SK-N-SH treated with all-trans-retinoic acid at 6 μM for 48 hours (cell line): Measurements from ENCODE around the gene CUBN.

Experiments
- ATAC-seq: fragments of 200-7000 bp; cut with Tn5 transposase; 3 replicates; pipeline ENCODE4 v1.9.1; 2020; ENCODE audit warnings: mild to moderate bottlenecking, moderate library complexity
- BACH2 ChIP-seq: fragments of 250-450 bp; sonication (Bioruptor Pico); IDR thresholded peaks from 2 replicates; pipeline ENCODE4 v1.9.0; 2021; ENCODE audit warnings: mild to moderate bottlenecking, borderline replicate concordance
- CSDC2 ChIP-seq: fragments of 250-450 bp; sonication (Bioruptor Pico); IDR thresholded peaks from 2 replicates; pipeline ENCODE4 v1.5.0; 2020; ENCODE audit warnings: mild to moderate bottlenecking, moderate library complexity
- ESRRG ChIP-seq: fragments of 250-450 bp; sonication (Bioruptor Pico); IDR thresholded peaks from 2 replicates; pipeline ENCODE4 v1.6.1; 2021; ENCODE audit warnings: mild to moderate bottlenecking
- GLIS3 ChIP-seq: fragments of 250-450 bp; sonication (Bioruptor Pico); IDR thresholded peaks from 2 replicates; pipeline ENCODE4 v1.5.0; 2020; ENCODE audit warnings: mild to moderate bottlenecking, moderate library complexity
- ISL1 ChIP-seq: fragments of 250-450 bp; sonication (Bioruptor Pico); IDR thresholded peaks from 2 replicates; pipeline ENCODE4 v2.1.2; 2022; ENCODE audit warnings: mild to moderate bottlenecking, moderate library complexity
- PPARA ChIP-seq: fragments of 250-450 bp; sonication (Bioruptor Pico); IDR thresholded peaks from 2 replicates; pipeline ENCODE4 v1.5.0; 2020; ENCODE audit warnings: mild to moderate bottlenecking, borderline replicate concordance
- RARB ChIP-seq: fragments of 250-450 bp; sonication (Bioruptor Pico); IDR thresholded peaks from 2 replicates; pipeline ENCODE4 v1.8.0; 2021; ENCODE audit warnings: mild to moderate bottlenecking, moderate library complexity
- SNAI2 ChIP-seq: fragments of 250-450 bp; sonication (Bioruptor Pico); IDR thresholded peaks from 2 replicates; pipeline ENCODE4 v1.5.0; 2020; ENCODE audit warnings: mild to moderate bottlenecking, moderate library complexity
- TCF4 ChIP-seq: fragments of 250-450 bp; sonication (Bioruptor Pico); IDR thresholded peaks from 2 replicates; pipeline ENCODE4 v1.8.0; 2021; ENCODE audit warnings: mild to moderate bottlenecking, moderate library complexity, borderline replicate concordance
- TOX ChIP-seq: fragments of 250-450 bp; sonication (Bioruptor Pico); IDR thresholded peaks from 2 replicates; pipeline ENCODE4 v1.8.0; 2021; ENCODE audit warnings: mild to moderate bottlenecking, moderate library complexity, borderline replicate concordance
- ZC3H10 ChIP-seq: fragments of 250-450 bp; sonication (Bioruptor Pico); IDR thresholded peaks from 2 replicates; pipeline ENCODE4 v1.5.1; 2021; ENCODE audit warnings: mild to moderate bottlenecking, moderate library complexity
- ZFP3 ChIP-seq: fragments of 250-450 bp; sonication (Bioruptor Pico); IDR thresholded peaks from 2 replicates; pipeline ENCODE4 v1.5.0; 2020; ENCODE audit warnings: mild to moderate bottlenecking, moderate library complexity
- ZFP30 ChIP-seq: fragments of 450-650 bp; formaldehyde crosslinking; IDR thresholded peaks from 2 replicates; pipeline ENCODE4 v1.5.0; 2022; ENCODE audit warnings: mild to moderate bottlenecking, moderate library complexity
- ZNF70 ChIP-seq: fragments of 450-650 bp; formaldehyde crosslinking; IDR thresholded peaks from 2 replicates; pipeline ENCODE4 v1.5.0; 2020; ENCODE audit warnings: mild to moderate bottlenecking, moderate library complexity
- TF ChIP-seq, protein P1 (sequence below): fragments of 250-450 bp; sonication (Bioruptor Pico); IDR thresholded peaks from 2 replicates; pipeline ENCODE4 v1.5.1; 2020; ENCODE audit warnings: low read depth, mild to moderate bottlenecking, moderate library complexity
- TF ChIP-seq, protein P2 (sequence below): fragments of 250-450 bp; sonication (Bioruptor Pico); IDR thresholded peaks from 2 replicates; pipeline ENCODE4 v1.5.1; 2021; ENCODE audit warnings: mild to moderate bottlenecking, moderate library complexity
- TF ChIP-seq, protein P3 (sequence below): fragments of 250-450 bp; sonication (Bioruptor Pico); IDR thresholded peaks from 2 replicates; pipeline ENCODE4 v1.8.0; 2020; ENCODE audit warnings: mild to moderate bottlenecking, moderate library complexity, borderline replicate concordance
- TF ChIP-seq, protein P4 (sequence below): fragments of 250-450 bp; sonication (Bioruptor Pico); IDR thresholded peaks from 2 replicates; pipeline ENCODE4 v1.5.0; 2020; ENCODE audit warnings: mild to moderate bottlenecking, moderate library complexity

The CUBN gene

DNA sequence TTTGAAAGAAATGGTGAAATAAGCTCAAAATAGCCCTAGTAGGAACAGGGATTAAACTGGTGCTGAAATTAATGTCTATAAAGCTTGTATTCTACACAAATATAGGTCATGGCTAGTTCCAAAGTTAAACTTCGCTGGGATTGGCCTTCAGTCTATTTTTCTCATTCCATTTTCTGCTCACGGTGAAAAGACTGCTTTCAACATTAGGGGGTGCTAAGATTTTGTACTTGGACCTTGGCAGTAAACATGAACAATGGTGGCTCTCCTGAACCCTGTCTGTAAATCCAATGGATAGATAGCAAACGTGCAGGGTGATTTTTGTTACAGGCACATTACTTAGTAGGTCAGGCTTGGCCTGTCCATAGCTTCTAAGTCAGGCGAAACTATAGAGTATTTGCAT, 276.4 kb downstream of the CUBN start:
- TF ChIP-seq RARB (no peak), ESRRG (CRISPR knock-in tag) (no peak), CSDC2 (no peak), ZFP3 (CRISPR knock-in tag) (no peak)
- TF ChIP-seq, protein P1, sequence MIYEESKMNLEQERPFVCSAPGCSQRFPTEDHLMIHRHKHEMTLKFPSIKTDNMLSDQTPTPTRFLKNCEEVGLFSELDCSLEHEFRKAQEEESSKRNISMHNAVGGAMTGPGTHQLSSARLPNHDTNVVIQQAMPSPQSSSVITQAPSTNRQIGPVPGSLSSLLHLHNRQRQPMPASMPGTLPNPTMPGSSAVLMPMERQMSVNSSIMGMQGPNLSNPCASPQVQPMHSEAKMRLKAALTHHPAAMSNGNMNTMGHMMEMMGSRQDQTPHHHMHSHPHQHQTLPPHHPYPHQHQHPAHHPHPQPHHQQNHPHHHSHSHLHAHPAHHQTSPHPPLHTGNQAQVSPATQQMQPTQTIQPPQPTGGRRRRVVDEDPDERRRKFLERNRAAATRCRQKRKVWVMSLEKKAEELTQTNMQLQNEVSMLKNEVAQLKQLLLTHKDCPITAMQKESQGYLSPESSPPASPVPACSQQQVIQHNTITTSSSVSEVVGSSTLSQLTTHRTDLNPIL (CRISPR knock-in tag), result no peak
- TF ChIP-seq, all 23 proteins: peak for 0
- ATAC-seq, result no peak

DNA sequence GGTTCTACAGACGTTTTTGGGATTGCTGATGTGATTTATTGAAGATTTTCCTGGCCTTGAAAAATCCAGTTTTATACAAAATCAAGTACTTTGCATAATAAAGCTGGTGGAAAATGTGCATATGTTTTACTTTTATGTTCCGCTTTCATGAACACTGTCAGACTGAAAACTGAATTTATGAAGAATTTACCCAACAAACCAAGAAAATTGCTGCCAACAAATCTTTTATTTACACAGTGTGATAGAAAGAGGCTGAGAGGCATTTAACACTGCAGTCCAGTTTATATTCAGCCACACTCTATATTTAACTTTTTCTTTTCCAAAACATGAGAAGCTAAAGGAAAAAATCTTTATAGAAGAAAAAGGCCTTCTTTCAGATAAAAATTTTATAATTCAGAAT, 277.0 kb downstream of the CUBN start:
- ATAC-seq, result no peak
- TF ChIP-seq, protein P1 (CRISPR knock-in tag), result no peak
- TF ChIP-seq ZNF70 (CRISPR knock-in tag) (no peak), ESRRG (CRISPR knock-in tag) (no peak), ZFP30 (no peak), TCF4 (CRISPR knock-in tag) (no peak), ISL1 (CRISPR knock-in tag) (no peak), RARB (no peak), ZC3H10 (no peak), SNAI2 (CRISPR knock-in tag) (no peak), TOX (no peak), GLIS3 (CRISPR knock-in tag) (no peak), BACH2 (CRISPR knock-in tag) (no peak), PPARA (CRISPR knock-in tag) (no peak)
- TF ChIP-seq, protein P2, sequence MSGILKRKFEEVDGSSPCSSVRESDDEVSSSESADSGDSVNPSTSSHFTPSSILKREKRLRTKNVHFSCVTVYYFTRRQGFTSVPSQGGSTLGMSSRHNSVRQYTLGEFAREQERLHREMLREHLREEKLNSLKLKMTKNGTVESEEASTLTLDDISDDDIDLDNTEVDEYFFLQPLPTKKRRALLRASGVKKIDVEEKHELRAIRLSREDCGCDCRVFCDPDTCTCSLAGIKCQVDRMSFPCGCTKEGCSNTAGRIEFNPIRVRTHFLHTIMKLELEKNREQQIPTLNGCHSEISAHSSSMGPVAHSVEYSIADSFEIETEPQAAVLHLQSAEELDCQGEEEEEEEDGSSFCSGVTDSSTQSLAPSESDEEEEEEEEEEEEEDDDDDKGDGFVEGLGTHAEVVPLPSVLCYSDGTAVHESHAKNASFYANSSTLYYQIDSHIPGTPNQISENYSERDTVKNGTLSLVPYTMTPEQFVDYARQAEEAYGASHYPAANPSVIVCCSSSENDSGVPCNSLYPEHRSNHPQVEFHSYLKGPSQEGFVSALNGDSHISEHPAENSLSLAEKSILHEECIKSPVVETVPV (CRISPR knock-in tag), result no peak
- TF ChIP-seq, protein P3, sequence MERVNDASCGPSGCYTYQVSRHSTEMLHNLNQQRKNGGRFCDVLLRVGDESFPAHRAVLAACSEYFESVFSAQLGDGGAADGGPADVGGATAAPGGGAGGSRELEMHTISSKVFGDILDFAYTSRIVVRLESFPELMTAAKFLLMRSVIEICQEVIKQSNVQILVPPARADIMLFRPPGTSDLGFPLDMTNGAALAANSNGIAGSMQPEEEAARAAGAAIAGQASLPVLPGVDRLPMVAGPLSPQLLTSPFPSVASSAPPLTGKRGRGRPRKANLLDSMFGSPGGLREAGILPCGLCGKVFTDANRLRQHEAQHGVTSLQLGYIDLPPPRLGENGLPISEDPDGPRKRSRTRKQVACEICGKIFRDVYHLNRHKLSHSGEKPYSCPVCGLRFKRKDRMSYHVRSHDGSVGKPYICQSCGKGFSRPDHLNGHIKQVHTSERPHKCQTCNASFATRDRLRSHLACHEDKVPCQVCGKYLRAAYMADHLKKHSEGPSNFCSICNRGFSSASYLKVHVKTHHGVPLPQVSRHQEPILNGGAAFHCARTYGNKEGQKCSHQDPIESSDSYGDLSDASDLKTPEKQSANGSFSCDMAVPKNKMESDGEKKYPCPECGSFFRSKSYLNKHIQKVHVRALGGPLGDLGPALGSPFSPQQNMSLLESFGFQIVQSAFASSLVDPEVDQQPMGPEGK, result no peak
- TF ChIP-seq, protein P4, sequence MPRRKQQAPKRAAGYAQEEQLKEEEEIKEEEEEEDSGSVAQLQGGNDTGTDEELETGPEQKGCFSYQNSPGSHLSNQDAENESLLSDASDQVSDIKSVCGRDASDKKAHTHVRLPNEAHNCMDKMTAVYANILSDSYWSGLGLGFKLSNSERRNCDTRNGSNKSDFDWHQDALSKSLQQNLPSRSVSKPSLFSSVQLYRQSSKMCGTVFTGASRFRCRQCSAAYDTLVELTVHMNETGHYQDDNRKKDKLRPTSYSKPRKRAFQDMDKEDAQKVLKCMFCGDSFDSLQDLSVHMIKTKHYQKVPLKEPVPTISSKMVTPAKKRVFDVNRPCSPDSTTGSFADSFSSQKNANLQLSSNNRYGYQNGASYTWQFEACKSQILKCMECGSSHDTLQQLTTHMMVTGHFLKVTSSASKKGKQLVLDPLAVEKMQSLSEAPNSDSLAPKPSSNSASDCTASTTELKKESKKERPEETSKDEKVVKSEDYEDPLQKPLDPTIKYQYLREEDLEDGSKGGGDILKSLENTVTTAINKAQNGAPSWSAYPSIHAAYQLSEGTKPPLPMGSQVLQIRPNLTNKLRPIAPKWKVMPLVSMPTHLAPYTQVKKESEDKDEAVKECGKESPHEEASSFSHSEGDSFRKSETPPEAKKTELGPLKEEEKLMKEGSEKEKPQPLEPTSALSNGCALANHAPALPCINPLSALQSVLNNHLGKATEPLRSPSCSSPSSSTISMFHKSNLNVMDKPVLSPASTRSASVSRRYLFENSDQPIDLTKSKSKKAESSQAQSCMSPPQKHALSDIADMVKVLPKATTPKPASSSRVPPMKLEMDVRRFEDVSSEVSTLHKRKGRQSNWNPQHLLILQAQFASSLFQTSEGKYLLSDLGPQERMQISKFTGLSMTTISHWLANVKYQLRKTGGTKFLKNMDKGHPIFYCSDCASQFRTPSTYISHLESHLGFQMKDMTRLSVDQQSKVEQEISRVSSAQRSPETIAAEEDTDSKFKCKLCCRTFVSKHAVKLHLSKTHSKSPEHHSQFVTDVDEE (CRISPR knock-in tag), result no peak

DNA sequence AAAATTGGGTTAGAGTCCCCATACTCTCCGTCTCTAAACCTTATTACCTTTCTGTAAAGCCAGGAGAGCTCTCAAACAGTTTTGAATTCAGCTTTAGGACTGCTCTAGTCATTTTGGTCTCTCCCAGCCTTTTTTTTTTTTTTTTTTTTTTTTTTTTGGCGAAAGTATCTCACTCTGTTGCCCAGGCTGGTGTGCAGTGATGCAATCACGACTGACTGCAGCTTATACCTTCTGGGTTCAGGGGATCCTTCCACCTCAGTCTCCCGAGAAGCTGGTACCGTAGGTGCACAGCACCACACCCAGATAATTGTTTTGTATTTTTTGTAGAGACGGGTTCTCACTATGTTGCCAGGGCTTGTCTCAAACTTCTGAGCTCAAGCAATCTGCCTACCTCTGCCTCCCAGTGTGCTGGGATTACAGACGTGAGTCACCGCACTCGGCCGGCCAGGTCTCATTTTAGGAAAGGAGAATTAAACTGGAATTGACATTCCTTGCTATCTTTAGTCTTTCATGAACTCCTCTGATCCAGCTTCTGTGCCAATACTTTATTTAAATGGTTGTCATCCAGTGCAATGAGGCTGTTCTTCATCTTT, 281.0 kb downstream of the CUBN start:
- TF ChIP-seq RARB, result no peak
- 0 out of 2 replicates have a peak, but pooled peaks have one; percentile 20 for TF ChIP-seq ZFP3 (CRISPR knock-in tag)
- ATAC-seq, result peak; percentile 76

DNA sequence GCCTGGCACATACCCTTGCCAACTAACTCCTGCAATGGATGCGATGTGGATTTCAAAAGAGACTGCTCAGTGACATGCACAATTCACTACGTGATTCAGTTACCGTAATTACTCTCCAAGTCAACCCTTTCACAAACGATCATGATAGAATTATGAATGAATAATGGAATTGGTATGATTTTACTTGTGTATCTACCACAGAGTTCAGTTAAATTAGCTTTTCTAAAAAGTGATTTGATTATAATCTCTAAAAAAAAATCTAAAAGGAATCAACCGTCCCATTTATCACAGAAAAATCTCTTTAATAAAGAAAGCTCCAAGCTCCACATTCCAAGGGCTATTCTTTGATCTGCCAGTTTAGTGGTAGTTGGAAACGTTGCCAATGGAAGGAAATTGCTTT, 282.0 kb downstream of the CUBN start:
- peak; percentile 62 for ATAC-seq
- TF ChIP-seq, protein P3, result peak; percentile 52; the same call in 1 of the 2 replicates
- TF ChIP-seq ZFP3 (CRISPR knock-in tag), result 0 out of 2 replicates have a peak, but pooled peaks have one; percentile 35
- TF ChIP-seq ZC3H10, result peak; percentile 90; the same call in 1 of the 2 replicates
- TF ChIP-seq, protein P4 (CRISPR knock-in tag), result no peak
- peak; percentile 94 for TF ChIP-seq ISL1 (CRISPR knock-in tag)
